Eye (tissue), 1 donor: ENCODE results near the gene NMNAT1.
A peak's percentile ranks its signal among the peaks of the same experiment; 100 is the strongest.
"Not testable (repeated sequence)": the region's sequence is repeated elsewhere in the genome, so short reads cannot be mapped to it uniquely, and the experiment has no call there.

ENCODE experiments used
- DNase-seq: peaks from one replicate; pipeline ENCODE4 v3.0.0-alpha.2; 2015

Gene NMNAT1

GRCh38 chr1:10020678-10021077 is 77.4 kb downstream of the NMNAT1 start:
- DNase-seq: not testable (repeated sequence)

DNA sequence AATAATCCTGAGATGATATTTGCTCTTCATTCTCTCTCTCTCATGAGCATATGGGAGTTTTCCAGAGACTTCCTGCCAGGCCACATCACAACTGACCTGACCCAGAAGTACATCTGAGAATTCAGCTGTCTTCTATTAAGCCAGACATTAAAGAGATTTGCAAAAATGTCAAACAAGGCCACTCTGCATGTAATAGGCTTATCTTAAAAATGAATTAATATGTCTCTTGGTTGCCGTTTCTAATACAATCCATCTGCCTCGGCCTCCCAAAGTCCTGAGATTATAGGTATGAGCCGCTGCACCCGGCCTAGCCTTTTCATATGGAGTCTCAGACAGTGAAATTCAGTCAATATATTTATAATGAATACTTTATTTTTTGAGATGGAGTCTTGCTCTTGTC is 78.7 kb downstream of the NMNAT1 start:
- not testable (repeated sequence) for DNase-seq

DNA sequence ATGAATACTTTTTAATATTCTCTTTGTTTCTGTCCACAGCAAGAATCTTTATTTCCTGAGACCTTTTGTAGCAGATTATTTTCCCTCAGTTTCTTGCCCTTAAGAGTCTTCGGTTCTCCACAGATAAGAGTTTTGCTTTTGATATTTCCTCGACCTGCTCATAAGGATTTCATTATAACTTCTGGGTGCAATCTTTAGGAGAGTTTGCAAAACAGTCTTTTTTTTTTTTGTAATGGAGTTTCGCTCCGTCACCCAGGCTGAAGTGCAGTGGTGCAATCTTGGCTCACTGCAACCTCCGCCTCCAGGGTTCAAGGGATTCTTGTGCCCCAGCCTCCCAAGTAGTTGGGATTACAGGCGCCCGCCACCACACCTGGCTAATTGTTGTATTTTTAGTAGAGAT is 79.4 kb downstream of the NMNAT1 start:
- DNase-seq: no peak

DNA sequence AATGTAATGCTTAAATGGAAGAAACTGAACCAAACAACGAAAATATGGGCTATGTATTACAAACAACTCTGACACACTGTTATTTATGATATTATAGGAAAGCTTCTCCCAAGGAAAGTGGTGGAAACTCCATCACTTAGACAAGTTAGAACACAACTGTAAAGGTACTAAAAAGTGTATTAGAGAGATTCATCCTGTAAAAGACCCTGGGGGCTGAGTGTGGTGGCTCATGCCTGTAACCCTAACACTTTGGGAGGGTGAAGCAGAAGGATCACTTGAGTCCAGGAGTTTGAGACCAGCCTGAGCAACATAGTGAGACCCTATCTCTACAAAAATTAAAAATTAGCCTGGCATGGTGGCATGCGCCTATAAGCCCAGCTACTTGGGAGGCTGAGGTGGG is 82.1 kb downstream of the NMNAT1 start:
- DNase-seq: no peak

- no peak for DNase-seq
Measured at GRCh38 chr1:10027027-10027426, 83.8 kb downstream of the NMNAT1 start.

GRCh38 chr1:10028956-10029500 is 85.8 kb downstream of the NMNAT1 start:
- DNase-seq: not testable (repeated sequence)

- peak; percentile 48 for DNase-seq
Measured at GRCh38 chr1:10031461-10031860, 88.2 kb downstream of the NMNAT1 start.

GRCh38 chr1:10032590-10033358 is 89.5 kb downstream of the NMNAT1 start, which contains the start of gene UBE4B:
Gene UBE4B (plus strand): TSS chr1:10032958. CDS start chr1:10033671, 713 bp downstream.
- DNase-seq: peak; percentile 99

DNA sequence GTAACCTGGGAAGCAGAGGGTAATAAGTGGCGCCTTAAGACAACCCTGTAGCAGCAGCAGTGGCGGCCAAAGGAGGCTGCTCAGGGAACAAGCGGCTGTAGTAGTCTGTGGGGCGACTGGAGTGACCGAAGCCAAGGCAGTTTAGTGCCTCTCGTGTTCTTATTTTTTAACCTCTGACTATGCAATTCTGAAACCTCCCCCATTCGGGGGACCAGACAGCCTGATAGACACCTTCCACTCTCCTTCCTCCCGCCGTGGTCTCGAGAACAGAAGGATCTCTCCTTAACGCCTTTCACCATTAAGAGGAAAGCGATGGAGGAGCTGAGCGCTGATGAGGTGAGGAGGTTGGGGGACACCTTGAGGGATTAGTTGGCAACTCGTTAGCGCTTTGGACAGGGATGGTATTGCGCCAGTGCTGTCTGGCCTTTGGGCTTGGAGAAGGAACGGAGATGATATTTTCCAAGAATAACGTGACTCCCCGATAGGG is 90.1 kb downstream of the NMNAT1 start:
- peak; percentile 75 for DNase-seq
